ENCODE data around the gene LRRC36. TPM values are rescaled to one million over a fixed set of nuclear protein-coding genes. Genes with fewer than 3 reads are reported as not detected.

LRRC36 gene, protein sequence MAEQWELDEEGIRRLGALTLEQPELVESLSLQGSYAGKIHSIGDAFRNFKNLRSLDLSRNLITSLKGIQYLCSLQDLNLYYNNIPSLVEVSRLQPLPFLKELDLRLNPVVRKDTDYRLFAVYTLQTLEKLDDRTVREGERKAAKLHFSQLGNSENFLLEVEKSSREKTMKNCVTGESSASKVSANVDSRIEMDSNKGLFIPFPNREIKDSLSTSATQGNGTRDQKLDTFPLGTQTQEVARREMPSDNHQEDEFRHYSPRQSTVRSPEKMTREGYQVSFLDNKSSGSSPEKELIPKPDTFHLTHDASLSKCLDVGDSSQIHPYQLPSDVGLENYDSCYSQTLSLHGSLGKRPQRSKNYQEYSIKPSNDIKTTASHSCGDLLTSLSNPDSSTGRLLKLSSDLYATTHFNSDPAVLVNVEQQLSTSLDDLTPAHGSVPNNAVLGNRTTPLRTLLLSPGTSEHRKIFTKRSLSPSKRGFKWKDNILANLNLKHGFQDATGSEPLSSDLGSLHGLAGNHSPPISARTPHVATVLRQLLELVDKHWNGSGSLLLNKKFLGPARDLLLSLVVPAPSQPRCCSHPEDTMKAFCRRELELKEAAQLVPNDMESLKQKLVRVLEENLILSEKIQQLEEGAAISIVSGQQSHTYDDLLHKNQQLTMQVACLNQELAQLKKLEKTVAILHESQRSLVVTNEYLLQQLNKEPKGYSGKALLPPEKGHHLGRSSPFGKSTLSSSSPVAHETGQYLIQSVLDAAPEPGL
- under 1 TPM in 1 of 6 donors, not detected in 5; 0.48 TPM for polyA plus RNA-seq (ENCODE audit: low read depth in 6 of 6)

DNA sequence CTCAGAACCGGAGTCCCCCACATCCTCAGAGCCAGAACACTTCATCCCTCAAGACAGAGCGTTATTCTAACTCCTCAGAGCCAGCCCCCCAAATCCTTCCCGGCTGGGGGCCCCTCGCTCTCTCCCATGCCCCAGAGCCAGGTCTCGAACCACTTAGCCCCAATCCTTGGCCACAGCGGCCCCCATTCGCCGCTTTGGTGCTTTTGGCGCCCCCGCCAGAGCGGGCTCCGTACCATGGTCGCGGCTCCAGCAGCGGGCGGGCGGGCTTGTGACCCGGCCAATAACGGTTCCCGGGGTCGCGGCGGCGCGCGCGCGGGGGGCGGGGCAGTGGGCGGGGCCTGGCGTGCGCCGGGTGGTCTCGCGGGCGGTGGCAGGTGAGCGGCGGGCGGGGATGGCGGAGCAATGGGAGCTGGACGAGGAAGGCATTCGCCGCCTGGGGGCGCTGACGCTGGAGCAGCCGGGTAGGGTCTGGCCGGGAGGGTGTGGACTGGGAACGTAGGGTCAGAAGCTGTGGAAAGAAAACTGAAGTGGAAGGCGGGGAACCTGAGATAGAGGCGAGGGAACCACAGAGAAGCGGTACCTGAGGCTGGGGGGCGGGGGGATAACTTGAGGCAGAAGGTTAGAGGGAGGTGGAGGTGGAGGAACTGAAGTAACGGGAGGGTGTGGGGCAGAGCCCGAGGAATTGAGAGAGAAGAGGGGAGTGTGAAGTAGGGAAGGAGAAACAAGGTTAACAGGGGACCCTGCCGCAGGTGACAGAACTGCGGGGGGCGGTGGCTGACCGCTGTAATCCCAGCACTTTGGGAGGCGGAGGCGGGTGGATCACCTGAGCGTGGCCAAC is at the start of gene LRRC36, which contains the start of gene KCTD19:
TSS of gene LRRC36 (plus strand) at position 344 of the 838 bp plus-strand sequence. CDS start at position 392, 48 bp downstream.
TSS of gene KCTD19 (minus strand) at position 270 of the 838 bp plus-strand sequence. CDS start at position 236, 34 bp downstream.
- DNase-seq (peak; percentile 35), ATAC-seq (ENCODE audit: low read depth in 2 of 2) (peak; percentile 9 to 11)
- Mint-ChIP-seq H3K4me3 (peak within 1 kb of the TSS; percentile 71 to 94 (median 86)), H3K36me3 (no peaks in the 10 kb centered on the region), H3K9me3 (peaks cover 0 to 4% (median 0%) of the 10 kb centered on the region in 7 donors), H3K27ac (peak within 1 kb of the TSS; percentile 30 to 78 (median 70)), H3K27me3 (peaks cover 0 to 5% (median 0%) of the 10 kb centered on the region in 3 donors), H3K4me1 (peaks cover 25 to 41% (median 34%) of the 10 kb centered on the region in 3 donors)

DNA sequence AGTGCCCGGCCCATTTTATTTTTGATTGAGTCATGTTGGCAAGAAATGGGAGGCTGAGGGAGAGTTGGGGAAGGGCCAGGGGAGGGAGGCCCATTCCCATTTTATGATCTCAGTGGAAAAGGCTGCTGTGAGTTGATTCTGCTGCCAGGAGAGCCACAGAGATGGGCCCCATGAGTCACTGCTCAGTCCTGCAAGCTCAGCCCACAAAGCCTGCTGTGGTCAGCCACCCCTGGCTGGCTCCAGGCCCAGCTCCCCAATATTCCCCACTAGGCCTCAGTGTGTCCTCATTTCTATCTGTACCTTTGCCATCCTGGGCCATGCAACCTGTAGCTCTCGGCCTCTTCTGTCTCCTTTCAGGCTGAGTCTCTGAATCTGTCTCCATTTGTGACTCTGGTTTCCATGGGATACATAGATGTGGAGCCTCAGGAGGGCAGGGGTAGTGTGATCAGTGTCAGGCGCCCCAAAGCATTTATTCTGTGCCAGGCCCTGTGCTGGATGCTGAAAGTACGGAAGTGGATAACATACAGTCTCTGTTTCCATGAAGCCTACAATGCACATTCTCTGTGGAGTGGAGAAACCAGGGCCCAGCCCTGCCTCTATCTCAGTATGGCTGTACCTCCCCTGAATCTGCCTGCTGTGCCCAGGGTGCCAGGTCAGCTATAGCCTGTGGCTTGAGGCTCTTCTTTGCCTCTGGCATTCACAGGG is 49.2 kb upstream of the LRRC36 start:
- H3K36me3 Mint-ChIP-seq: peaks cover 0 to 7% of the 10 kb centered on the region in 2 donors
- H3K4me3 Mint-ChIP-seq: peak overlapping the region in 7 of 8 donors; percentile 12 to 79 (median 47)
- no peaks in the 10 kb centered on the region for H3K27me3 Mint-ChIP-seq
- no peaks in the 10 kb centered on the region for H3K9me3 Mint-ChIP-seq
- no peak for ATAC-seq (ENCODE audit: low read depth in 2 of 2)
- H3K4me1 Mint-ChIP-seq: peaks cover 9 to 14% (median 10%) of the 10 kb centered on the region in 3 donors
- H3K27ac Mint-ChIP-seq: no peak overlapping the region
- DNase-seq: no peak

DNA sequence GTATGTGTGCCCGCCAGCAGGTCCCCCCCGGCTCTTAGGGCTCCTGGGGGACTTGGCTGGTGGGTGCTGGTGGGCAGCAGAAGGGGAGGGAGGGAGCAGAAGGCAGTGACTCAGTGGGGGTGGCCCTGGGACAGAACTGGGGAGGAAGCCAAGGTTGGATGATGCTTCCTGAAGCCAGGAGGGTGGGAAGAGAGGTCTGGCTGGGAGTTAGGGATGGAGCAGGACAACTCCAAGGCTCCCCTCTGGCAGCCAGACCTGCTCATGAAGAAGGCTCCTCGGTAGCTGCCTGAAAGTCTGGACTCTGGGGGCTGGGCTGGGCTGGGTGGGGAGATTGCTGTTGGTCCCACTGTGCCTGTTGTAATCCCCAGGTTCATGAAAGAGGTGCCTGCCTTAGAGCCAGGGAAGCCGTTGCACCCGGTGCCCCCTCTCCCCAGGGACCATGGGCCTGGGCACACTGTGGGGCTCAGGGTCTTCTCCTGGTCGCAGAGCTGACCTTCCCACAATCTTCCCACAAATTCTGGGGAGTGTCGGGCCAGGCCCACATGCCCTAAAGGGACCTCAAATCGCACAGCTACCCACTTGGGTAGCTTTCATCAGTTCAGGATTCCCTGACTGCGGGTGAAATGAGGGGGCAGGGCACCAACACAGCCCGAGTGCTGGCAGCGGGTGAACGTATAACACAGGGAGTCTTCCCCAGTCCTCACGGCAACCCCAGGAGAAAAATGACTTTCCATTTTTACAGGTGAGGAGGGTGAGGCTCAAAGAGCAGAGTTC is 48.4 kb upstream of the LRRC36 start:
- H3K9me3 Mint-ChIP-seq: no peaks in the 10 kb centered on the region
- H3K36me3 Mint-ChIP-seq: peaks cover 0 to 7% of the 10 kb centered on the region in 2 donors
- DNase-seq (no peak), ATAC-seq (ENCODE audit: low read depth in 2 of 2) (no peak)
- H3K4me1 Mint-ChIP-seq: peaks cover 9 to 14% (median 12%) of the 10 kb centered on the region in 3 donors
- peak overlapping the region; percentile 53 to 85 (median 78) for H3K4me3 Mint-ChIP-seq
- no peaks in the 10 kb centered on the region for H3K27me3 Mint-ChIP-seq
- peak overlapping the region in 2 of 6 donors; percentile 69 to 79 for H3K27ac Mint-ChIP-seq

DNA sequence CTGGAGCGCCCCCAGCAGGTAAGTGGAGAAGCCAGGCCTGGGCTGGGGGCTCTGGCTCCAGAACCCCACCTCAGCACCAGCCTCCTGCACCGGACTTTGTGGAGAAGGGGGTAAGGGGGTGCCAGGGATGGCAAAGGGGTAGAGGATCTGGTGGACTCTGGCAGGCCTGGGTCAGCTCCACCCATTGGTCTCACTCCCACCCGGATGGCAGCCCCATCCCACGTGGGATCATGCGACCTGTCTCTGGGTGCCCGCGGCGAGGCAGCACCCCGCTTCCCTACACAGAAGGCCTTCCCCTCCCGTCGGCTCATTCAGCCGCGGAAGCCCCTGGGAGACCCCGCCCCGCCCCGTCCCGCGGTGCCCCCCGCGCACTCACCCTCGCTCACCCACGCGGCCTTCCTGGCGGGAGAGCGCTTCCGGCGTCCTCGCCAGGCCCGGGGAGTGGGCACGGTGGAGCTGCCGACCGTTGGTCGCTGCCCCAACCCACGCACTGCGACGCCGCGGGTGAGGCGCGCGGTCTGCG is 47.8 kb upstream of the LRRC36 start:
- ATAC-seq (ENCODE audit: low read depth in 2 of 2): peak; percentile 51
- peak overlapping the region; percentile 53 to 85 (median 78) for H3K4me3 Mint-ChIP-seq
- H3K9me3 Mint-ChIP-seq: no peaks in the 10 kb centered on the region
- peaks cover 9 to 15% (median 14%) of the 10 kb centered on the region in 3 donors for H3K4me1 Mint-ChIP-seq
- peaks cover 0 to 7% of the 10 kb centered on the region in 2 donors for H3K36me3 Mint-ChIP-seq
- peak overlapping the region in 2 of 6 donors; percentile 69 to 79 for H3K27ac Mint-ChIP-seq
- H3K27me3 Mint-ChIP-seq: no peaks in the 10 kb centered on the region
- DNase-seq: no peak

DNA sequence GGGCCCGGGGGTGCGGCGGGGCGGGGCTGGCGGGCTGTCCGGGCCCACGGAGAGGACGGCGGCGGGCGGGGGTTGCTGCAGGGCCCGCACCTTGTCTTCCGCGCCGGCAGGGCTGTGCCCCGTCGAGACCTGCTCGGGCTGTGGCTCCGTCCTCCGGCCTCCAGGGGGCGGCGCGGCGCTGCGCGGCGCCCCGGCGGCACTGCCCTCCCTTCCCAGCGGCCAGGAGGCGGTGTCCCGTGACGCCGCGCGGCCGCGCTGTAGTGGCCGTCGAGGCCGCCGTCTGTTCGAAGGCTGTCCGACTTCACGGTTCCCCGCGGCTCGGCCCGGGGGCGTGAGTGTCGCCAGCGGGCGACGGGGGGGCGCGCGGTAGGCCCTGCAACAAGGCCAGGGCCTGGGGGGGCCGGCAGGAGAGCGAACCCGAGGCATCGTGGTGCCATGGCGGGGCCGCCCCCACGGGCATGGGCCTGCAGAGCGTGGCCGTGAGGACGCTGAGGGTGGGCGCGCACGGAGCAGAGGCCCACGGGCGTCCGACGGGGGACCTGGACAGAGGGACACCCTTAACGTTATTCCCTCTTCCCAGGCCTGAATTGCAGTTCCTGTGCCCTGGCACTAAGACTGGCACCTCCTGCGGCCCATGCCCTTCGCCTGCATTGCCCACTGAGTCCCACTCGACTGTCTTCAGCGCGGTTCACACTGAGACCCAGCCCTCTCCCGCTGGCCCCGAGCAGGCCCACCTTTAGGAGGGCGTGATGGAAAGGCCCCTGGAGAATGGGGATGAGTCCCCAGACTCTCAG is 47.1 kb upstream of the LRRC36 start, which contains the start of gene PLEKHG4:
TSS of gene PLEKHG4 (plus strand) at position 237 of the 794 bp plus-strand sequence. CDS start at position 750, 513 bp downstream.
- H3K27ac Mint-ChIP-seq: peak within 1 kb of the TSS in 2 of 6 donors; percentile 69 to 79

DNA sequence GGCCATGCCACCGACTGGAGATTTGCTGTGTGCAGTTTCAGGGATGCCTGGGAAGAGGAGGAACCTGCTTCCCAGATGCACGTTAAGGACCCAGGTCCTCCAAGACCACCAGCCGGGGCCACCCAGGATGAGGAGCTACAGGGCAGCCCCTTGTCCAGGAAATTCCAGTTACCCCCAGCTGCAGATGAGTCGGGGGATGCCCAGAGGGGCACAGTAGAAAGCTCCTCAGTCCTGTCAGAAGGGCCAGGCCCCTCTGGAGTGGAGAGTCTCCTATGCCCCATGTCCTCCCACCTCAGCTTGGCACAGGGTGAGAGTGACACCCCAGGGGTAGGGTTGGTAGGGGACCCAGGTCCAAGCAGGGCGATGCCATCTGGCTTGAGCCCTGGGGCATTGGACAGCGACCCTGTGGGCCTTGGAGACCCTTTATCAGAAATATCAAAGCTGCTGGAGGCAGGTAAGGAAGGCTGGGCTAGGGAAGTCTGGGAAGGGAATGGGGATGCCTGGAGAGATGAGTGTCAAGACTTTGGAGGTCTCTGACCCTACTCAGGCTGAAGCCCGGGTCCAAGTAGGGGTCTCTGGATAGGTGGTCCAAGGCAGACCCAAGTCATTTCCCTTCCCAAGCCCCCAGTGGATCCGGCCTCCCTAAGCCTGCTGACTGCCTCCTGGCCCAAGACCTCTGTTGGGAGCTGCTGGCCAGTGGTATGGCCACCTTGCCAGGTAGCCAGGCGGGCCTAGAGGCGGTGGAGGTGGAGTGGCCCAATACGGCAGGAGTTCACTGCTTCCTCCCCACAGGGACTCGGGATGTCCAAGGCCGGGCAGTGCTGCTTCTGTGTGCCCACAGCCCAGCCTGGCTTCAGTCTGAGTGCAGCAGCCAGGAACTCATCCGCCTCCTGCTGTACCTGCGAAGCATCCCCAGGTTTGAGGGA is 46.3 kb upstream of the LRRC36 start:
- H3K36me3 Mint-ChIP-seq: peaks cover 0 to 7% of the 10 kb centered on the region in 2 donors
- H3K4me3 Mint-ChIP-seq: peak overlapping the region in 6 of 8 donors; percentile 15 to 83 (median 46)
- DNase-seq (no peak), ATAC-seq (ENCODE audit: low read depth in 2 of 2) (no peak)
- no peak overlapping the region for H3K27ac Mint-ChIP-seq
- H3K27me3 Mint-ChIP-seq: no peaks in the 10 kb centered on the region
- H3K9me3 Mint-ChIP-seq: no peaks in the 10 kb centered on the region
- H3K4me1 Mint-ChIP-seq: peaks cover 9 to 15% (median 14%) of the 10 kb centered on the region in 3 donors

More for the DNA sequence above, 47.1 kb upstream of the LRRC36 start, which contains the start of gene PLEKHG4:
- DNase-seq: peak; percentile 59
- no peaks in the 10 kb centered on the region for H3K9me3 Mint-ChIP-seq
- H3K36me3 Mint-ChIP-seq: peaks cover 0 to 7% of the 10 kb centered on the region in 2 donors
- peak within 1 kb of the TSS; percentile 57 to 85 (median 78) for H3K4me3 Mint-ChIP-seq
- H3K4me1 Mint-ChIP-seq: peaks cover 9 to 15% (median 14%) of the 10 kb centered on the region in 3 donors
- peak; percentile 95 to 96 for ATAC-seq (ENCODE audit: low read depth in 2 of 2)
- H3K27me3 Mint-ChIP-seq: no peaks in the 10 kb centered on the region

DNA sequence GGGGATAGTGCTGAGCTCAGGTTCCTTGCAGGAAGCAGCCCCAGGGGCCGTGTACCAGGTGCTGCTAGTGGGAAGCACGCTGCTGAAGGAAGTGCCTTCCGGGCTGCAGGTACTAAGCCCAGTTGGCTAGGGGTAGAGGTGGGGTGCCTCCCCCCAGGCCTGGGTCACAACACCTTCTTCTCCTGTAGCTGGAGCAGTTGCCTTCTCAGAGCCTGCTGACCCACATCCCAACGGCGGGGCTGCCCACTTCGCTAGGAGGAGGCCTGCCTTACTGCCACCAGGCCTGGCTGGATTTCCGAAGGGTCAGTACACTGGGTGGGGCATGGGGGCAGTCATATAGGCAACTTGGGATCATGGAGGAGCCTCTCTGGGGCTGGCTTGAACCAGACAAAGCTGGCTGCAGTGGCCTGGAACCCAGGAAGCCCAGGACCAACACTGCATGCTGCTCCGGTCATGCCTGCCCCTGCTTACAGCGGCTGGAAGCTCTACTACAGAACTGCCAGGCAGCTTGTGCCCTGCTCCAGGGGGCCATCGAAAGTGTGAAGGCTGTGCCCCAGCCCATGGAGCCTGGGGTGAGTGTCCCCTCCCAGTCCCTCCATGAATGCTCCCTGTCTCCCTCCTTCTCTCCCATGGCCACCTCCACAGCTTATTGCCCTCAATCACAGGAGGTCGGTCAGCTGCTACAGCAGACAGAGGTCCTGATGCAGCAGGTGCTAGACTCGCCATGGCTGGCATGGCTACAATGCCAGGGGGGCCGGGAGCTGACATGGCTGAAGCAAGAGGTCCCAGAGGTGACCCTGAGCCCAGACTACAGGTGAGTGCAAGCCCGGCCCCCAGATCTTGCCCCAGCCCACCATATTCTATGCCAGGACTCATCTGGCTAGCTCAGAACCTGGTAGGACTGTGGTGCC is 44.8 kb upstream of the LRRC36 start:
- ATAC-seq (ENCODE audit: low read depth in 2 of 2): no peak
- peak overlapping the region in 2 of 8 donors; percentile 30 to 43 for H3K4me3 Mint-ChIP-seq

DNA sequence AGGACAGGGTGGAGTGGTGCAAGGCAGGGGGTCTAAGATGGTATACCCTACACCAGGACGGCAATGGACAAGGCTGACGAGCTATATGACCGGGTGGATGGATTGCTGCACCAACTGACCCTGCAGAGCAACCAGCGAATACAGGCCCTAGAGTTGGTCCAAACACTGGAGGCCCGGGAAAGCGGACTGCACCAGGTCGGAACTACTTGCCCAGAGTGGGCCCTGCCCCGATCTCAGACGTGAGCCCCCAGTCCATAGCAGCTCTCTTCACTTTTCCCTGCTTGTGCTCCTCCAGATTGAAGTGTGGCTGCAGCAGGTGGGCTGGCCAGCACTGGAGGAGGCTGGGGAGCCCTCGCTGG is 44.2 kb upstream of the LRRC36 start:
- Mint-ChIP-seq H3K4me3 (no peak overlapping the region), H3K9me3 (no peaks in the 10 kb centered on the region), H3K27me3 (no peaks in the 10 kb centered on the region), H3K4me1 (peaks cover 8 to 13% (median 10%) of the 10 kb centered on the region in 3 donors), H3K27ac (no peak overlapping the region), H3K36me3 (no peaks in the 10 kb centered on the region)
- DNase-seq (no peak), ATAC-seq (ENCODE audit: low read depth in 2 of 2) (no peak)

More for the DNA sequence above, 44.8 kb upstream of the LRRC36 start:
- Mint-ChIP-seq H3K4me1 (peaks cover 9 to 14% (median 10%) of the 10 kb centered on the region in 3 donors), H3K9me3 (no peaks in the 10 kb centered on the region), H3K36me3 (peaks cover 0 to under 1% of the 10 kb centered on the region in 2 donors), H3K27ac (no peak overlapping the region), H3K27me3 (no peaks in the 10 kb centered on the region)
- DNase-seq: no peak

DNA sequence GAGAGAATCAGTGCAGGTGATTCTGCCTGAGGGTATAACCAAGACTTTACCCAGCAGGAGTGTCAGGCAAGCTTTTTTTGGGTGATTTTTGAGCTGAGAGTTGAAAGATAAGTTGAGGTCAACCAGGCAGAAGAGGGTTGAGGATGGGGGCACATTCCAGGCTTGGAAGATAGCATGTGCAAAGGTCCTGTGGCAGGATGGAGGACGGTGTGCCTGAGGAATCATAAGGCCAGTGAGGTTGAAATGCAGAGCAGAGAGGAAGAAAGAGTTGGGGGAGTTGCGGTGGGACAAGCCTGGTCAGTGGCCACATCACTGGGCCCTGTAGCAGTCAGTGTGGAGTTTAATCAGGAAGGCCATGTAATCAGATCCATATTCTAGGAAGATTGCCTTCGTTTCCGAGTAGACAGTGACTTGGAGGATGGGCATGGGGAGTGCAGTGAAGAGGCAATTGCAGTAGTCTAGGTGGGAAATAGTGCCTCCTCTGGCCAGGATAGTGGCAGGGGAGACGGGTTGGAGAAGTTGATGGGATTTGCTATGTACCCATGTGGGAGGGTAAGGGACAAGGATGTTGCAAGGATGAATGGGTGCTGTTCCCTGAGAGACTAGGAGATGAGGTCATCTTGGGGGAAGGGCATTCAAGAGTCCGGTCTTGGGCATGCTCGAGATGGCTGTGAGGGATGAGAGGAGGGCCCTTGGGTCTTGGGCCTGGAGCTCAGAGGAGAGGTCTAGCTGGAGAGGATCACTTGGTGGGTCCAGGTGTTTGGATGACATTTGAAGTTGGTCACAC is 43.4 kb upstream of the LRRC36 start:
- peaks cover 5 to 10% (median 6%) of the 10 kb centered on the region in 3 donors for H3K4me1 Mint-ChIP-seq
- no peaks in the 10 kb centered on the region for H3K27me3 Mint-ChIP-seq
- H3K27ac Mint-ChIP-seq: peak overlapping the region in 3 of 6 donors; percentile 7 to 77 (median 59)
- DNase-seq: no peak
- no peak overlapping the region for H3K4me3 Mint-ChIP-seq
- no peak for ATAC-seq (ENCODE audit: low read depth in 2 of 2)
- no peaks in the 10 kb centered on the region for H3K9me3 Mint-ChIP-seq
- no peaks in the 10 kb centered on the region for H3K36me3 Mint-ChIP-seq

Data from naive B cell (primary cell).